ENCODE results near the gene BCAS1. TPM values are rescaled to one million over a fixed set of nuclear protein-coding genes. Genes with fewer than 3 reads are reported as not detected.
"Not testable (repeated sequence)": the region's sequence is repeated elsewhere in the genome, so short reads cannot be mapped to it uniquely, and the experiment has no call there.

Gene BCAS1
- total RNA-seq, 1 experiment from 2014 or later: not detected

- no peak for DNase-seq (ENCODE audit: low read depth)
These were observed 50.8 kb downstream of the BCAS1 start for GRCh38 chr20:54019585-54019984.

GRCh38 chr20:54019127-54019526, 51.3 kb downstream of the BCAS1 start:
- DNase-seq (ENCODE audit: low read depth): no peak

DNA sequence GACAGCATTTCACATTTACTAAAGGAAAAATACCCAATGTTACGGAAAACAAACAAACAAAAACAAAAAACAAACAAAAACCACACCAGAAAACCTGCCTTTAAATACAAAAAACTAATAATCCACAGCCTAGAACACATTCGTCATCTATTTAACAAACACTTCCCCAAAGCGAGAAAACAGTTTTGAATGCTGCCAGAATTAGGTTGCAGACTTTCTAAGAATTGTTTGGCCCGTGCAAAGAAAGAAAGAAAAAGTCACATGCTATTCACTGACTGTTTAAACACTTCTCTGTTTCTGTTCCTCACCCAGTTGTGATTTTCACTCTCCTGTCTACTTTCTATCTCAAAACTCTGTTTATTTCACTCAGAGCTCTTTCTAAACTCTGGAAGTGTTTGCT, 52.5 kb downstream of the BCAS1 start:
- no peak for DNase-seq (ENCODE audit: low read depth)

DNA sequence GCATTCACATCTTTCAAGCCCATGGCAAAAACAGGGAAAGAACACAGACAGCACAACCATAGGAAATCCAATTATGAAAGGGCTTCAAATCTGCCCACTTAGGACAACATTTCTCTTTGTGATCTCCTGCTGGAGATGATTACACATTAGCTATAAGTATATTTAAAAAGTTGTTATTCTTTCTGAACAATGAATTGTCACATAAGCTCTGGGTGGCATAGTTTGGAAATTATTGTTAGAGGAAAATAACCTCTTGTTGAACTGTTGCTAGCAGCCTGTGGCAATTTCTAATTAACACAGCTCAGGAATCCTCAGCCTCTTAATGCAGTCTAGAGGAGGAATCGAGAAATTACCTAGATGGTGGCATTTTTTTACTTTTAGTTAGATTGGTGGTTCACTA, 54.9 kb downstream of the BCAS1 start:
- DNase-seq (ENCODE audit: low read depth): no peak

DNA sequence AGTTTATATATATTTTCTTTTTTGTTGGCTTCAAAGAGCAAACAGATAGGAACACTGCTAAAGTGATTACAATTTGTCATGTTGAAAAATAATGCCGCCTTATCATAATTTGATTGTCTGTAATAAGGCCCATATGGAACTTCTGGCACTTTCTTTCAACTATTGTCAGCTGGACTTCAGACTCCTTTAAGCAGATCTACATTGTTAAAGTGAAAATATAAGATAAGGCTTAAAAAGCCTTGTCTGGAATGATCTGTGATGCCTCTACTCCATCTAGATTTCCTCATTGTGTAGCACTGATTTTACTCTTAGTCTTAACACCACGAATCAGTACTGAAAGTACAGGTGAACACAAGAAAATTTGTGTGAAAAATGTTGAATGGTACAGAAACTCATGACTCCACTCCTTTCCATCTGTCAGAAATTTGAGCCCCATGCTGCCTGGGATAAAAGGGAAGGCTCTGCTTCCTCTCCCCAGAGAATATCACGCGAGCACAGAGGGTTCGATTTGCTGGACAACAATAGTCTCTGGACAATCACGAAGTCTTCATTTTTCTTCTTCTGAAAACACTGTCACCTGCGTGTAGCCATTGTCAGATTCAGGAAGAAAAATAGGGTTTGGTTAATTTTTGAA, 56.0 kb downstream of the BCAS1 start:
- peak; percentile 16 for DNase-seq (ENCODE audit: low read depth)

- DNase-seq (ENCODE audit: low read depth): no peak
These were observed 56.9 kb downstream of the BCAS1 start for GRCh38 chr20:54013471-54013870.

DNA sequence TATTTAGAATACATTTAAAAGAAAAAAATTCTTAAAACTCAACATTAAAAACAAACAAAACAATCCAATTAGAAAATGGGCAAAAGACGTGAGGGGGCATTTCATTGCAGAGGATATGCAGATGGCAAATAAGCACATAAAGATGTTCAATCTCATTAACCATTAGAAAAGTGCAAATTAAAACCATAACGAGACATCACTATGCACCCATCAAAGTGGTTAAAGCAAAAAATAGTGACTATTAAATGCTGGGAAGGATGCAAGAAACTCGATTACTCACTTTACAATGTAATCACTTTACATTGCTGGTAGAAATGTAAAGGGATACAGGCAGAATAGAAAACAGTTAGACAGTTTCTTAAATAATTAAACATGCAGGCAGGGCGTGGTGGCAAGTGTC, 59.0 kb downstream of the BCAS1 start:
- no peak for DNase-seq (ENCODE audit: low read depth)

- not testable (repeated sequence) for DNase-seq (ENCODE audit: low read depth)
These were observed 64.2 kb downstream of the BCAS1 start for GRCh38 chr20:54006216-54006615.

GRCh38 chr20:54005524-54005923, 64.9 kb downstream of the BCAS1 start:
- DNase-seq (ENCODE audit: low read depth): no peak

DNA sequence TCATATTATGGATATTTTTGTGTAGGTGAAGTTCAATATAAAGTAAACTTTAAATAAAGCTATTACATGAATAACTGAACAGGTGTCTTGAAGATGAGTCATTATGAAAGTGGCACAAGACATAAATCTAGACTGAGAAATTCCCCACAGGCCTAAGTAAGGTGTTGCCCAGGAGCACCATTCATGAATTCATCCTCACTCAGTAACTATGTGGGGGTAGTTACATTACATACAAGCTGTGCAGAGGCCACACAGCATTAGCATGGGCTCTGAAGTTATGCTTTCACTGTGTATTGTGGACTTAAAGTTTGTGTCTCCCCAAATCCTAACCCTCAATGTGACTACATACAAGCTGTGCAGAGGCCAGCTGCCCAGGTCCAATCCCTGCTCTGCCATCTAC, 65.9 kb downstream of the BCAS1 start:
- DNase-seq (ENCODE audit: low read depth): no peak

GRCh38 chr20:54002741-54003140, 67.7 kb downstream of the BCAS1 start:
- no peak for DNase-seq (ENCODE audit: low read depth)

- DNase-seq (ENCODE audit: low read depth): no peak
These were observed 68.3 kb downstream of the BCAS1 start for GRCh38 chr20:54002056-54002575.

GRCh38 chr20:54000914-54001313, 69.5 kb downstream of the BCAS1 start:
- DNase-seq (ENCODE audit: low read depth): no peak

DNA sequence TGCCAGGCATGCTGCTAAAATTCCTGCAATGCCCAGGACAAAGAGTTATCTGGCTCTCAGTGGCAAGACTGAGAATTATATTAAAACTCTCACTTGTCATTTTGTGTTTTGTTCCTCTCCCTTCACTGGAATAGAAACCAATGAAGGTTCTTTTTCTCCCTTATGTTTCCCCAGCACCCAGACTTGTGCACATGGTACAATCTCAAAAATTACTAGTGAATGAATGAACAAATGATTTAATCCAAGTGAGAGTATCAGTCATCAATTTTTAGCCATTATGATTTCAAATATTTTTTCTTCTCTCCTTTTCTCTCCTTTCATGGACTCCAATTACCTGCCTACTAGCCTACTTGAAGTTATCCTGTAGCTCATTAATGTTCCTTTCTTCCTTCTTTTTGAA, 70.1 kb downstream of the BCAS1 start:
- no peak for DNase-seq (ENCODE audit: low read depth)

DNA sequence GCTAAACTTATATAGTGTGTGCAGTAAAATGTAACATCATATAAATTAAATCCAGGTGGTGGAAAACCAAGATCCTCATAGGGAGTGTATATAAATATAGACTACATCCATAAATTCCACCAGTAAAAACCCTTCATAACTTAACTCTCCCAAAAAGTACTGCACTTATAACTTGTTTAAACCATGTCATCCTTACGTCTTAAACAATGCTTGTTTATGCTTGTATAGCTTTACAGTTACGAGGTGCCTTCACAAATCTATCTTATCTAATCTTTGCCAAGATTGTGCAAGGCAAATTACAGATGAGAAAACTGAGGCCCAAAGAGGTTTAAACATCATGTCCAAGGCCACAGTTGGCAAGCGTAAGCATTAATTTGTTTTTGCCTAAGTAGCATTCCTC, 71.3 kb downstream of the BCAS1 start:
- DNase-seq (ENCODE audit: low read depth): no peak

DNA sequence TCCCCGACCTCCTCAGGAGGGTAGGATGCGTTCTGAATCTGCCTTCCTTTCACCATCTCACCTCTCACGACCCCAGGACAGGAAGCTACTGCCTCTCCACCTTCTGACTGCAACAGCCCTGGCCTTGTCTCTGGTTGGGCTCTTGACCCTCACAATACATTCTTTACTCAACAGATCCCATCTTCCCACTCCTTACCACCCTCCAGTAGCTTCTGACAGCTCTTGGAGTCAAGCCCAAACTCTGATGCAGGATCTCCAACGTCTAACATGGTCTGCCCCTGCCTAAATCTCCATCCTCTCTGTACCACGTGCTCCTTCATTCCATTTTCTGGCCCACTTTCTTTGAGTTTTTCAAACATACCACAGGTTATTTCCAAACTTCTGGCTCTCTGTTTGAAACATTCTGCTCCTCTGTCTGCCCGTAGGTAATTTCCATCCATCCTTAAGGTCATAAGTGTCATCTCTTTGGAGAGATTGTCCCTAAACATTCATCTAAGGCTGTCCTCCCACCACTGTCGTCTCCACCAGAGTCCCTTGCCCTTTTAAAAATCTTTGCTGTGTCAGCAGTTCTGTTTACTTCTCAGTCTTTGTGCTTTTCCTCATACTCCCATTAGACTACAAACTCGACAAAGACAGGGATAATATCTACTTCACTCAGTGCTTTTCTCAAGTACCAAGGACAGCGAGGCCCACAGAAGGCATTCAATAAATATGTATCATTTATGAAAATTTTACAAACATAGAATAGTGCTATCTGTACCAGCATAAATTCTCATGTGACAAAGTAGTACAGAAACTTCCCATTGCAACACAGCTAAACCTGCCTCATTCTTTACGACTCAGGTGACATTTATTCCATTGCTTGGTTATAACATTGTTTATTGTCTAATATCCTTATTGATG, 73.6 kb downstream of the BCAS1 start:
- DNase-seq (ENCODE audit: low read depth): no peak

DNA sequence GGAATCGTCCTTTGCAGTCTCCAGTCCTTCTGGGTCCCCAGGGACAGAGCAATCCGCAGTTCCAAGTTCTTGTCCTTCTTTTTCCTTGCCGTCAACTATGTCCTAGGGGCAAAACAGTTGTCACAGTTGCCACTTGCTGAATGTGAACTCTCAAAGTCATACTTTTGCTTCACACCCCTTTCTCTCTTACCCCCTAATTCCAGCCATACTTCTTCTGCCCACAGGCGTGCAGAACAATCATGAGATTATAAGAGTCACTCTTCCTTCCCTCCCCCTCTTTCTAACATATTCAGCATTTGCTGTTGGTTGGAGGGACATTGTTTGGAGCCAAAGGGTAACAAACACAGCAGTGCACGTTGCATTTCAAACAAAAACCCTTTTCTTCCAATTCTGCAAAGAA, 74.4 kb downstream of the BCAS1 start:
- no peak for DNase-seq (ENCODE audit: low read depth)

DNA sequence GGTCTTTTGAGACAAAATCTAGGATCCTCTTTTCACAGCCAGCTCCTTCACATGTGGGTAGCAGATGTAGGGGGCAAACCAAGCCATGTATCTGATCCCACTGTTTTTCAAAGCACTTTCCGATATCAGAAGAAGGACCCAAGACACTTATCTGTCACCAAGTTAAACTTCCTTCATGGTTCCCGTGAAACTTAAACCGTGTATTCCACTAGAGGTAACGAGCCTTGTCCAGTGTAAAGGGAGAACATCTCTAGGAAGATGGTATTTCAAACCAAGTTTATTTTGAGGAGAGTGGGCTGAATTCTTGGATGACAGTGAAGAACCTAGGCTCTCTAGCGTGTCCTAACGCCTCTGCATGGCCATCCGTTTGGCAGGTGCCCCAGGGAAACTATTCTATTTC, 76.3 kb downstream of the BCAS1 start:
- DNase-seq (ENCODE audit: low read depth): no peak

DNA sequence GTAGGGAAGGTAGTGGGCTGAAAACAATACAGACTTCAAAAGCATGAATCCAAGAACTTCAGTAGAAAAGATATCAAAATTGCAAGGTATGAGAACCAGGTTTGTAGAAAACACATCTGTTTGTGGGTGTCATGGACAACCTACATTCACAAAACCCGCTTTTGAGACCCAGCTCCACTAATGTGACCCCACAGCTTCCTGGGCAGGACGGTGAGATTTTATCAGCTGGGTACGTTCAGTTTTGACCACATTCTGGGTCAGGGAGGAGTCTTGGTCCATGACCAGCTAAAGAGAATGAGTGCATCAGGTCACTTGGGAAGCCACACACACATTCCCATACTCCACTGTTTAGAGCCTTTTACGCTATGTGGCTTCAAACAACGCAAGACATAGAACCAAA, 77.1 kb downstream of the BCAS1 start:
- no peak for DNase-seq (ENCODE audit: low read depth)

- DNase-seq (ENCODE audit: low read depth): no peak
These were observed 79.5 kb downstream of the BCAS1 start for GRCh38 chr20:53990768-53991450.

DNA sequence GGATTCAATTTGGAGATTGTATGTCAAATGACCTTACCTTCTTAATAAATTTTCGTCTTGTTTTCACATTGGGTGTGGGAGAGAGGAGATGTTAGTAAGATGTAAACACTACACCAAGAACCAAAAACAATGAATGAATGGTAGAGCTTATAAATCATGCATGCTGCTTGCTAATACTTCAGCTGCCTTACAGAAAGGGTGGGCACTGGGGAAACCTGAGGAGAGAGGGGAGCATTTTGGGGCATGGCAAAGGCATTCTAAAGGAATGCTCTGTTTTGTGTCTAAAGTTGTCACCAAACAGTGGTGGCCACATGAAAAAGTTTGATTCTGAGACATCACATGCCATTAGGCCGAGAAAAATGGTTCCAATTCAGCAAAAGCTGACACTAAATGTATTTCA, 80.4 kb downstream of the BCAS1 start:
- DNase-seq (ENCODE audit: low read depth): no peak

DNA sequence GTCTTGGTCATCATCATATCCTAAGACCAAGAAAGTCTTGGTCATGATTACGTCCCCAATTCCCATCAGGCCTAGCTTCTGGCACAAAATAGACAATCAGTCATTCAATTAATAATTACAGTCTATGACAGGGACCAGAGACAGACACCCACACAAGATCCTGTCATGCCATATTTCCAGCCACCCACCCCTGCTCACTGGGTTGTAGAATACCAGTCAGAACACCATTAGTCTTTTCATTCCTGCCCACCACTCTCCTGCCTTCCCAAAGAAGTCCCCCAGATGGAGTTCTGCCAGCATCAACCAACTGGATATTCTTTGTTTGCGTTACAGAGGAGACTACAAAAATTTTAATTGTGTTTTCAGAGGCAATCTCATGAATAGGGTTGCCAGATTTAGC, 81.0 kb downstream of the BCAS1 start:
- no peak for DNase-seq (ENCODE audit: low read depth)
